ENCODE results near the gene RAD18. TPM values are rescaled to one million over a fixed set of nuclear protein-coding genes. Genes with fewer than 3 reads are reported as not detected.

RAD18 gene
- polyA plus RNA-seq, 1 experiment, result 10.7 TPM

GRCh38 chr3:8857720-8858367 is 105.4 kb downstream of the RAD18 start:
- CTCF ChIA-PET, result no interaction called here
- Histone ChIP-seq H3K27me3 (ENCODE audit: control insufficient read depth, insufficient read depth, low read length) (no peaks in the 10 kb centered on the region), H3K9me3 (ENCODE audit: control insufficient read depth, insufficient read depth, low read length) (peaks cover 1% of the 10 kb centered on the region; the same call in 1 of the 2 replicates), H3K27ac (ENCODE audit: low read depth, low read length) (no peak overlapping the region), H3K4me3 (ENCODE audit: low read depth, low read length) (no peak overlapping the region)
- TF ChIP-seq, protein P1, sequence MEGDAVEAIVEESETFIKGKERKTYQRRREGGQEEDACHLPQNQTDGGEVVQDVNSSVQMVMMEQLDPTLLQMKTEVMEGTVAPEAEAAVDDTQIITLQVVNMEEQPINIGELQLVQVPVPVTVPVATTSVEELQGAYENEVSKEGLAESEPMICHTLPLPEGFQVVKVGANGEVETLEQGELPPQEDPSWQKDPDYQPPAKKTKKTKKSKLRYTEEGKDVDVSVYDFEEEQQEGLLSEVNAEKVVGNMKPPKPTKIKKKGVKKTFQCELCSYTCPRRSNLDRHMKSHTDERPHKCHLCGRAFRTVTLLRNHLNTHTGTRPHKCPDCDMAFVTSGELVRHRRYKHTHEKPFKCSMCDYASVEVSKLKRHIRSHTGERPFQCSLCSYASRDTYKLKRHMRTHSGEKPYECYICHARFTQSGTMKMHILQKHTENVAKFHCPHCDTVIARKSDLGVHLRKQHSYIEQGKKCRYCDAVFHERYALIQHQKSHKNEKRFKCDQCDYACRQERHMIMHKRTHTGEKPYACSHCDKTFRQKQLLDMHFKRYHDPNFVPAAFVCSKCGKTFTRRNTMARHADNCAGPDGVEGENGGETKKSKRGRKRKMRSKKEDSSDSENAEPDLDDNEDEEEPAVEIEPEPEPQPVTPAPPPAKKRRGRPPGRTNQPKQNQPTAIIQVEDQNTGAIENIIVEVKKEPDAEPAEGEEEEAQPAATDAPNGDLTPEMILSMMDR (IDR thresholded peaks at IDR 0.05; ENCODE audit: low read depth, low read length), result no peak
- POLR2A ChIA-PET, result no interaction called here
- no peak for DNase-seq (ENCODE audit: low read depth, low spot score)

GRCh38 chr3:8856721-8857120 is 106.6 kb downstream of the RAD18 start:
- H3K4me3 ChIP-seq (ENCODE audit: low read depth, low read length), result no peak overlapping the region
- H3K27ac ChIP-seq (ENCODE audit: low read depth, low read length), result peak overlapping the region; percentile 25
- H3K27me3 ChIP-seq (ENCODE audit: control insufficient read depth, insufficient read depth, low read length), result no peaks in the 10 kb centered on the region
- ChIA-PET CTCF (no interaction called here), POLR2A (no interaction called here)
- peak; percentile 42 for DNase-seq (ENCODE audit: low read depth, low spot score)
- TF ChIP-seq, protein P1 (IDR thresholded peaks at IDR 0.05; ENCODE audit: low read depth, low read length), result no peak
- H3K9me3 ChIP-seq (ENCODE audit: control insufficient read depth, insufficient read depth, low read length), result no peaks in the 10 kb centered on the region

GRCh38 chr3:8856071-8856470 is 107.2 kb downstream of the RAD18 start:
- CTCF ChIA-PET, result no interaction called here
- H3K9me3 ChIP-seq (ENCODE audit: control insufficient read depth, insufficient read depth, low read length), result no peaks in the 10 kb centered on the region
- TF ChIP-seq, protein P1 (IDR thresholded peaks at IDR 0.05; ENCODE audit: low read depth, low read length), result no peak
- POLR2A ChIA-PET, result no interaction called here
- H3K27me3 ChIP-seq (ENCODE audit: control insufficient read depth, insufficient read depth, low read length), result no peaks in the 10 kb centered on the region
- H3K27ac ChIP-seq (ENCODE audit: low read depth, low read length), result no peak overlapping the region
- no peak overlapping the region for H3K4me3 ChIP-seq (ENCODE audit: low read depth, low read length)
- no peak for DNase-seq (ENCODE audit: low read depth, low spot score)

GRCh38 chr3:8854656-8855055 is 108.6 kb downstream of the RAD18 start:
- H3K9me3 ChIP-seq (ENCODE audit: control insufficient read depth, insufficient read depth, low read length), result no peaks in the 10 kb centered on the region; the same call in 1 of the 2 replicates
- H3K27ac ChIP-seq (ENCODE audit: low read depth, low read length), result peak overlapping the region; percentile 47
- TF ChIP-seq, protein P1 (IDR thresholded peaks at IDR 0.05; ENCODE audit: low read depth, low read length), result no peak
- ChIA-PET POLR2A (no interaction called here), CTCF (interaction anchor here (1.8 kb wide), 1 partner anchor 85 kb away, joined by 5 read pairs; the partner anchor contains the start of gene OXTR)
- no peak overlapping the region for H3K4me3 ChIP-seq (ENCODE audit: low read depth, low read length)
- peak; percentile 18 for DNase-seq (ENCODE audit: low read depth, low spot score)
- no peaks in the 10 kb centered on the region for H3K27me3 ChIP-seq (ENCODE audit: control insufficient read depth, insufficient read depth, low read length)

- H3K27me3 ChIP-seq (ENCODE audit: control insufficient read depth, insufficient read depth, low read length), result no peaks in the 10 kb centered on the region
- ChIA-PET CTCF (interaction anchor here (0.8 to 2.7 kb wide), 3 partner anchors 11 to 83 kb away, joined by 3 to 26 read pairs (median 3); partner anchors contain the start of gene OXTR), POLR2A (no interaction called here)
- no peak overlapping the region for H3K27ac ChIP-seq (ENCODE audit: low read depth, low read length)
- no peaks in the 10 kb centered on the region; the same call in 1 of the 2 replicates for H3K9me3 ChIP-seq (ENCODE audit: control insufficient read depth, insufficient read depth, low read length)
- no peak for DNase-seq (ENCODE audit: low read depth, low spot score)
- H3K4me3 ChIP-seq (ENCODE audit: low read depth, low read length), result no peak overlapping the region
- TF ChIP-seq, protein P1 (IDR thresholded peaks at IDR 0.05; ENCODE audit: low read depth, low read length), result no peak
Observed at GRCh38 chr3:8853081-8853480, 110.2 kb downstream of the RAD18 start.
